HepG2 (cell line): ENCODE measurements around the gene TMEM240. TPM values are rescaled to one million over a fixed set of nuclear protein-coding genes. Genes with fewer than 3 reads are reported as not detected.
A peak's percentile ranks its signal among the peaks of the same experiment; 100 is the strongest.

ENCODE experiments used
- ATM ChIP-seq: fragments of 450-650 bp; IDR thresholded peaks from 2 replicates; pipeline ENCODE4 v1.7.1; 2017; ENCODE audit warnings: mild to moderate bottlenecking, borderline replicate concordance
- CHCHD3 ChIP-seq: sonication (generic); formaldehyde crosslinking; IDR thresholded peaks from 2 replicates; pipeline ENCODE4 v1.8.0; 2022; ENCODE audit warnings: mild to moderate bottlenecking, missing genetic modification reagents, moderate library complexity
- GMEB2 ChIP-seq: IDR thresholded peaks from 2 replicates; pipeline ENCODE4 v1.6.1; 2016; ENCODE audit warnings: missing biosample characterization, missing genetic modification reagents, low read depth
- HNF1A ChIP-seq, 2 experiments: sonication (generic) in 1 of 2; formaldehyde crosslinking in 1 of 2; IDR thresholded peaks; 2 replicates each; pipeline versions ENCODE4 v1.4.0 to v1.6.1; 2016 to 2020; ENCODE audit warnings: borderline replicate concordance in 1 of 2, low read depth in 1 of 2, mild to moderate bottlenecking in 1 of 2, missing genetic modification reagents in 1 of 2
- MIXL1 ChIP-seq: IDR thresholded peaks from 2 replicates; pipeline ENCODE4 v1.6.1; 2016
- PHF5A ChIP-seq: IDR thresholded peaks from one replicate; pipeline ENCODE4 v1.6.1; 2018; ENCODE audit warnings: low read depth, missing genetic modification reagents; ENCODE audit not compliant: unreplicated experiment
- POLR2A ChIP-seq, 2 experiments: IDR thresholded peaks; 2 replicates each; pipeline ENCODE4 v1.6.1; 2011; ENCODE audit warnings: low read depth in 2 of 2, low read length in 2 of 2, mild to moderate bottlenecking in 1 of 2, moderate library complexity in 1 of 2; ENCODE audit not compliant: insufficient read depth in 1 of 2
- SKI ChIP-seq: fragments of 450-650 bp; IDR thresholded peaks from one replicate; pipeline ENCODE4 v1.6.1; 2018; ENCODE audit warnings: mild to moderate bottlenecking; ENCODE audit not compliant: partially characterized antibody
- SOX13 ChIP-seq, 3 experiments: fragments of 450-650 bp in 1 of 3; sonication (generic) in 1 of 3; formaldehyde crosslinking in 1 of 3; IDR thresholded peaks in 2 of 3; conservative IDR thresholded peaks in 1 of 3; 2 replicates each; pipeline versions ENCODE4 v1.5.0 to v1.6.1; 2016 to 2020; ENCODE audit warnings: antibody characterized with exemption in 1 of 3, mild to moderate bottlenecking in 1 of 3, missing compliant biosample characterization in 1 of 3, missing genetic modification reagents in 1 of 3, moderate library complexity in 1 of 3
- ZBTB7A ChIP-seq: sonication (generic); formaldehyde crosslinking; IDR thresholded peaks from 2 replicates; pipeline ENCODE4 v1.8.0; 2022; ENCODE audit warnings: mild to moderate bottlenecking, missing genetic modification reagents
- ZNF207 ChIP-seq: fragments of 450-650 bp; IDR thresholded peaks from 2 replicates; pipeline ENCODE4 v1.6.1; 2016; ENCODE audit warnings: antibody characterized with exemption, borderline replicate concordance
- ZNF331 ChIP-seq: sonication (generic); formaldehyde crosslinking; IDR thresholded peaks from 2 replicates; pipeline ENCODE4 v1.4.0; 2020; ENCODE audit warnings: missing genetic modification reagents
- ZNF672 ChIP-seq: sonication (generic); formaldehyde crosslinking; IDR thresholded peaks from 2 replicates; pipeline ENCODE4 v1.8.1; 2022; ENCODE audit warnings: missing genetic modification reagents
- polyA plus RNA-seq, 8 experiments: library from polyadenylated mRNA; depleted of rRNA in 3 of 8; stranded (reverse) in 7 of 8; unstranded in 1 of 8; fragments of >200 nt; fragmentation: Illumina TruSeq in 4 of 8; extraction: Trizol in 4 of 8; gene quantifications; 2 replicates each; pipeline versions ENCODE4 v1.2.1 to v1.2.3, GENCODE V29; 2011 to 2016; ENCODE audit warnings: low read depth in 4 of 8, missing spikeins in 1 of 8, mixed read lengths in 1 of 8; ENCODE audit not compliant: insufficient read depth in 1 of 8
- total RNA-seq, 5 experiments: library from RNA; depleted of rRNA; stranded (reverse); fragments of >200 nt; fragmentation: Illumina TruSeq; extraction: Trizol; gene quantifications; 2 replicates each; pipeline ENCODE4 v1.2.3, GENCODE V29; 2016; ENCODE audit warnings: low read depth in 1 of 5
- TF ChIP-seq, protein P1 (sequence below): sonication (generic); formaldehyde crosslinking; IDR thresholded peaks from 2 replicates; pipeline ENCODE4 v1.4.0; 2020; ENCODE audit warnings: missing genetic modification reagents, mild to moderate bottlenecking, borderline replicate concordance
- TF ChIP-seq, protein P2 (sequence below), 2 experiments: IDR thresholded peaks; 2 replicates each; pipeline ENCODE4 v1.6.1; 2011 to 2012; ENCODE audit warnings: low read length in 2 of 2, borderline replicate concordance in 1 of 2, low read depth in 1 of 2, mild to moderate bottlenecking in 1 of 2, moderate library complexity in 1 of 2

TMEM240 gene
- total and polyA plus RNA-seq, 2 of the 13 experiments (the other 11 are each of a cell fraction or from before 2014, with no cell fraction given) = 0.17 TPM; not detected in 1

GRCh38 chr1:1573843-1574720 is 33.7 kb upstream of the TMEM240 start (continued):
- TF ChIP-seq, protein P1, sequence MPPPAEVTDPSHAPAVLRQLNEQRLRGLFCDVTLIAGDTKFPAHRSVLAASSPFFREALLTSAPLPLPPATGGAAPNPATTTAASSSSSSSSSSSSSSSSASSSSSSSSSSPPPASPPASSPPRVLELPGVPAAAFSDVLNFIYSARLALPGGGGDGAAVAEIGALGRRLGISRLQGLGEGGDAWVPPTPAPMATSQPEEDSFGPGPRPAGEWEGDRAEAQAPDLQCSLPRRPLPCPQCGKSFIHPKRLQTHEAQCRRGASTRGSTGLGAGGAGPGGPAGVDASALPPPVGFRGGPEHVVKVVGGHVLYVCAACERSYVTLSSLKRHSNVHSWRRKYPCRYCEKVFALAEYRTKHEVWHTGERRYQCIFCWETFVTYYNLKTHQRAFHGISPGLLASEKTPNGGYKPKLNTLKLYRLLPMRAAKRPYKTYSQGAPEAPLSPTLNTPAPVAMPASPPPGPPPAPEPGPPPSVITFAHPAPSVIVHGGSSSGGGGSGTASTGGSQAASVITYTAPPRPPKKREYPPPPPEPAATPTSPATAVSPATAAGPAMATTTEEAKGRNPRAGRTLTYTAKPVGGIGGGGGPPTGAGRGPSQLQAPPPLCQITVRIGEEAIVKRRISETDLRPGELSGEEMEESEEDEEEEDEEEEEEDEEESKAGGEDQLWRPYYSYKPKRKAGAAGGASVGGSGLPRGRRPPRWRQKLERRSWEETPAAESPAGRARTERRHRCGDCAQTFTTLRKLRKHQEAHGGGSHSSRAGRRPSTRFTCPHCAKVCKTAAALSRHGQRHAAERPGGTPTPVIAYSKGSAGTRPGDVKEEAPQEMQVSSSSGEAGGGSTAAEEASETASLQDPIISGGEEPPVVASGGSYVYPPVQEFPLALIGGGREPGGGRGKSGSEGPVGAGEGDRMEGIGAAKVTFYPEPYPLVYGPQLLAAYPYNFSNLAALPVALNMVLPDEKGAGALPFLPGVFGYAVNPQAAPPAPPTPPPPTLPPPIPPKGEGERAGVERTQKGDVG (CRISPR knock-in tag) = no peak; the same call in 1 of the 2 replicates
- TF ChIP-seq GMEB2 (CRISPR knock-in tag) (no peak), ZNF672 (CRISPR knock-in tag) (no peak), POLR2A (IDR thresholded peaks at IDR 0.05; ENCODE audit: insufficient read depth in 1 of 2, low read depth in 2 of 2, low read length in 2 of 2) (peak in 1 of 2 experiments; percentile 19; a peak in 1 of 4 replicates), SOX13 (IDR thresholded peaks at IDR 0.05) (no peak), SOX13 (CRISPR knock-in tag; conservative IDR thresholded peaks at IDR 0.05 in 1 of 2, IDR thresholded peaks at IDR 0.05 in 1 of 2) (no peak), CHCHD3 (CRISPR knock-in tag) (no peak), ATM (no peak), ZNF207 (no peak), MIXL1 (CRISPR knock-in tag) (no peak), SKI (no peak), PHF5A (no peak), ZBTB7A (CRISPR knock-in tag) (no peak), HNF1A (IDR thresholded peaks at IDR 0.05; ENCODE audit: low read depth) (no peak), HNF1A (CRISPR knock-in tag; IDR thresholded peaks at IDR 0.05; ENCODE audit: borderline replicate concordance) (no peak), ZNF331 (CRISPR knock-in tag) (no peak)
- TF ChIP-seq, protein P2, sequence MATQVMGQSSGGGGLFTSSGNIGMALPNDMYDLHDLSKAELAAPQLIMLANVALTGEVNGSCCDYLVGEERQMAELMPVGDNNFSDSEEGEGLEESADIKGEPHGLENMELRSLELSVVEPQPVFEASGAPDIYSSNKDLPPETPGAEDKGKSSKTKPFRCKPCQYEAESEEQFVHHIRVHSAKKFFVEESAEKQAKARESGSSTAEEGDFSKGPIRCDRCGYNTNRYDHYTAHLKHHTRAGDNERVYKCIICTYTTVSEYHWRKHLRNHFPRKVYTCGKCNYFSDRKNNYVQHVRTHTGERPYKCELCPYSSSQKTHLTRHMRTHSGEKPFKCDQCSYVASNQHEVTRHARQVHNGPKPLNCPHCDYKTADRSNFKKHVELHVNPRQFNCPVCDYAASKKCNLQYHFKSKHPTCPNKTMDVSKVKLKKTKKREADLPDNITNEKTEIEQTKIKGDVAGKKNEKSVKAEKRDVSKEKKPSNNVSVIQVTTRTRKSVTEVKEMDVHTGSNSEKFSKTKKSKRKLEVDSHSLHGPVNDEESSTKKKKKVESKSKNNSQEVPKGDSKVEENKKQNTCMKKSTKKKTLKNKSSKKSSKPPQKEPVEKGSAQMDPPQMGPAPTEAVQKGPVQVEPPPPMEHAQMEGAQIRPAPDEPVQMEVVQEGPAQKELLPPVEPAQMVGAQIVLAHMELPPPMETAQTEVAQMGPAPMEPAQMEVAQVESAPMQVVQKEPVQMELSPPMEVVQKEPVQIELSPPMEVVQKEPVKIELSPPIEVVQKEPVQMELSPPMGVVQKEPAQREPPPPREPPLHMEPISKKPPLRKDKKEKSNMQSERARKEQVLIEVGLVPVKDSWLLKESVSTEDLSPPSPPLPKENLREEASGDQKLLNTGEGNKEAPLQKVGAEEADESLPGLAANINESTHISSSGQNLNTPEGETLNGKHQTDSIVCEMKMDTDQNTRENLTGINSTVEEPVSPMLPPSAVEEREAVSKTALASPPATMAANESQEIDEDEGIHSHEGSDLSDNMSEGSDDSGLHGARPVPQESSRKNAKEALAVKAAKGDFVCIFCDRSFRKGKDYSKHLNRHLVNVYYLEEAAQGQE (IDR thresholded peaks at IDR 0.05; ENCODE audit: borderline replicate concordance in 1 of 2, low read depth in 1 of 2, low read length in 2 of 2) = no peak
